Progenitor cell of endocrine pancreas (in vitro differentiated cells): Measurements from ENCODE around the gene BDKRB2. TPM values are rescaled to one million over a fixed set of nuclear protein-coding genes. Genes with fewer than 3 reads are reported as not detected.
A peak's percentile ranks its signal among the peaks of the same experiment; 100 is the strongest.

Experiments
- DNase-seq: peaks from one replicate; pipeline ENCODE4 v3.0.0; 2021; ENCODE audit warnings: low spot score; ENCODE audit not compliant: unreplicated experiment
- H3K27ac Mint-ChIP-seq: 2 replicates; pipeline ENCODE4 v1.8.0; 2021; ENCODE audit warnings: mild to moderate bottlenecking, moderate library complexity, mixed read lengths
- H3K27me3 Mint-ChIP-seq: 2 replicates; pipeline ENCODE4 v1.8.0; 2021; ENCODE audit warnings: mixed read lengths
- H3K36me3 Mint-ChIP-seq: 2 replicates; pipeline ENCODE4 v1.8.0; 2022; ENCODE audit warnings: mixed read lengths; ENCODE audit not compliant: insufficient read depth
- H3K4me1 Mint-ChIP-seq: 2 replicates; pipeline ENCODE4 v1.8.0; 2021; ENCODE audit warnings: low read depth, mixed read lengths
- H3K4me3 Mint-ChIP-seq: 2 replicates; pipeline ENCODE4 v1.8.0; 2021; ENCODE audit warnings: low read depth, mild to moderate bottlenecking, moderate library complexity, mixed read lengths
- H3K9me3 Mint-ChIP-seq: 2 replicates; pipeline ENCODE4 v1.8.0; 2021; ENCODE audit warnings: low read depth, mixed read lengths
- CTCF ChIP-seq: fragments of 200-600 bp; sonication (generic); IDR thresholded peaks from one replicate; pipeline ENCODE4 v1.5.0; 2021; ENCODE audit warnings: antibody characterized with exemption, mild to moderate bottlenecking; ENCODE audit not compliant: unreplicated experiment
- total RNA-seq: library from RNA; stranded (reverse); gene quantifications from 2 replicates; pipeline ENCODE4 v1.2.1, GENCODE V29; 2021

Gene BDKRB2
- total RNA-seq, 1 donor from 2014 or later, result 0.36 TPM

GRCh38 chr14:96191841-96192462 lies 12.7 kb upstream of the BDKRB2 start:
- peaks cover 12% of the 10 kb centered on the region for H3K4me1 Mint-ChIP-seq
- no peak for DNase-seq
- no peak overlapping the region for H3K4me3 Mint-ChIP-seq
- peaks cover 4% of the 10 kb centered on the region for H3K9me3 Mint-ChIP-seq
- TF ChIP-seq CTCF, result no peak
- H3K27ac Mint-ChIP-seq, result no peak overlapping the region
- no peaks in the 10 kb centered on the region for H3K36me3 Mint-ChIP-seq
- H3K27me3 Mint-ChIP-seq, result peaks cover 30% of the 10 kb centered on the region

GRCh38 chr14:96192975-96193805 lies 11.4 kb upstream of the BDKRB2 start:
- Mint-ChIP-seq H3K27ac (no peak overlapping the region), H3K4me3 (no peak overlapping the region), H3K4me1 (peaks cover 12% of the 10 kb centered on the region), H3K36me3 (no peaks in the 10 kb centered on the region), H3K9me3 (peaks cover 4% of the 10 kb centered on the region), H3K27me3 (peaks cover 31% of the 10 kb centered on the region)
- no peak for TF ChIP-seq CTCF
- DNase-seq, result no peak

DNA sequence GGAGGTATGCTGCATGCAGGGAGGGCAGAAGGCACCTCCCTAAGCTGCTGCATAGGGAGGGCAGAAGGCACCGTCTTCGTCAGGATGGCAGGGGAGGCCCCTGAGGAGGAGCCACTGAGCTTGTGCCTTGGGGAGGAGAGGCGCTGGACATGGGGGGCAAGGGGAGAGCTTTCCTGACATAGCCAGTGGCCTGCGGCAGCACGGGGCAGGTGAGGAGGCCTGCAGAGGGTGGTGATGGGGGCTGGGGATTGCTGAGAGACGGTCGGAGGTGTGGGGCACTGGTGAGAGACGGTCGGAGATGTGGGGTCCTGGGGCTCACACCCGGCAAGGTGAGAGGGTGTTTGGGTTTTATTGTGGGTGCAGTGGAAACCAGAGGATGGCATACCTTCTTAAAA lies 10.4 kb upstream of the BDKRB2 start:
- Mint-ChIP-seq H3K4me3 (no peak overlapping the region), H3K27me3 (peaks cover 25% of the 10 kb centered on the region), H3K4me1 (peaks cover 12% of the 10 kb centered on the region), H3K27ac (peak overlapping the region; percentile 27), H3K36me3 (no peaks in the 10 kb centered on the region), H3K9me3 (peaks cover 4% of the 10 kb centered on the region)
- no peak for TF ChIP-seq CTCF
- DNase-seq, result no peak

GRCh38 chr14:96194657-96195431 lies 9.8 kb upstream of the BDKRB2 start:
- Mint-ChIP-seq H3K36me3 (no peaks in the 10 kb centered on the region), H3K27ac (peak overlapping the region; percentile 88), H3K9me3 (peaks cover 4% of the 10 kb centered on the region), H3K4me3 (no peak overlapping the region), H3K27me3 (peaks cover 22% of the 10 kb centered on the region), H3K4me1 (peaks cover 12% of the 10 kb centered on the region)
- TF ChIP-seq CTCF, result no peak
- no peak for DNase-seq

- Mint-ChIP-seq H3K4me1 (peaks cover 12% of the 10 kb centered on the region), H3K9me3 (peaks cover 4% of the 10 kb centered on the region), H3K4me3 (no peak overlapping the region), H3K27me3 (peaks cover 22% of the 10 kb centered on the region), H3K27ac (peak overlapping the region; percentile 88), H3K36me3 (no peaks in the 10 kb centered on the region)
- TF ChIP-seq CTCF, result no peak
- DNase-seq, result no peak
Observed at GRCh38 chr14:96195441-96196081, 9.1 kb upstream of the BDKRB2 start.
